ENCODE data around the gene FAM111B.
"Not testable (repeated sequence)": the region's sequence is repeated elsewhere in the genome, so short reads cannot be mapped to it uniquely, and the experiment has no call there.

Gene FAM111B

DNA sequence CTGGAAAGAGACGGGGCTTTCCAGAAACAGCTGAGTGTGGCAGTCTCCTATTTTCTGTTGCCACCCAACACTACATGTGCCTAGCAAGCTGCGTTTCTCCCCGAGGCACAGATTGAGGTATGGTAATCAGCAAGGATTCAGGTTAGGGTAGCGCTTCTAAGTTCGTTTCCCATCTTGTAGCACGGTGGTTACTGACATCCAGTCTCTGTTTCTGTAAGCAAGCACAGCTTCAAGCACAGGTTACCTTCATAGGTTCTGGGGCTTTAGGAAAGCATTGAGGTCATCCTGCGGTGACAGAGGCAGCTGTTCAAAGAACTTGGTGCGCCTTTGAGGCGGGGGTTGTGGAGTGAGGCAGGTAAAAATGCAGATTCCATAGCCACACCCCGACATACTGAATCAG lies 684 bp downstream of the FAM111B start:
- H3K79me2 ChIP-seq (ENCODE audit: control insufficient read depth, insufficient read depth, low read length, unreplicated experiment); H3K27me3 ChIP-seq (ENCODE audit: insufficient read depth, low read length); H3K4me1 ChIP-seq (ENCODE audit: control insufficient read depth, insufficient read depth, low read length, unreplicated experiment); H3K27ac ChIP-seq (ENCODE audit: low read depth, low read length): not testable (repeated sequence)
- Histone ChIP-seq H3K4me3 (ENCODE audit: low read depth, low read length) (peak overlapping the region; percentile 84), H3K36me3 (ENCODE audit: insufficient read depth, low read length) (peaks cover 17% of the 10 kb centered on the region), H2AFZ (ENCODE audit: low read length, unreplicated experiment) (peak overlapping the region; percentile 83)

DNA sequence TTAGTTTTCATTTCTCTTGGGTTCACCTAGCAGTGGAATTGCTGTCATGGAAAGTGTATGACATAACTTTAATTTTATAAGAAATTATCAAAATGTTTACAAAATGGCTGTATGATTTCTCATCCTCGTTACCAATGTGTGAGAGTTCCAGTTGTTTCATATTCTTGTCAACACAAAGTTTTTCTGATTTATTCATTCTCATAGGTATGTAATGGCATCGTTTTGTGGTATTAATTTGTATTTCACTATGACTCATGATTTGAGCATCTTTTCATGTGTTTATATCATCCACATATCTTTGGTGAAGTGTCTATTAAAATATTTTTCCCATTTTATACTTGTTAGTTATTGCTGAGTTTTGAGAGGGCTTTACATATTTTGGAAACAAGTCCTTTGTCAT lies 5.5 kb downstream of the FAM111B start:
- H2AFZ ChIP-seq (ENCODE audit: low read length, unreplicated experiment) = no peak overlapping the region
- no peaks in the 10 kb centered on the region for H3K79me2 ChIP-seq (ENCODE audit: control insufficient read depth, insufficient read depth, low read length, unreplicated experiment)
- peaks cover 38% of the 10 kb centered on the region for H3K36me3 ChIP-seq (ENCODE audit: insufficient read depth, low read length)
- H3K4me1 ChIP-seq (ENCODE audit: control insufficient read depth, insufficient read depth, low read length, unreplicated experiment) = peaks cover 9% of the 10 kb centered on the region
- no peak overlapping the region for H3K27ac ChIP-seq (ENCODE audit: low read depth, low read length)
- no peaks in the 10 kb centered on the region for H3K27me3 ChIP-seq (ENCODE audit: insufficient read depth, low read length)
- no peak overlapping the region for H3K4me3 ChIP-seq (ENCODE audit: low read depth, low read length)

DNA sequence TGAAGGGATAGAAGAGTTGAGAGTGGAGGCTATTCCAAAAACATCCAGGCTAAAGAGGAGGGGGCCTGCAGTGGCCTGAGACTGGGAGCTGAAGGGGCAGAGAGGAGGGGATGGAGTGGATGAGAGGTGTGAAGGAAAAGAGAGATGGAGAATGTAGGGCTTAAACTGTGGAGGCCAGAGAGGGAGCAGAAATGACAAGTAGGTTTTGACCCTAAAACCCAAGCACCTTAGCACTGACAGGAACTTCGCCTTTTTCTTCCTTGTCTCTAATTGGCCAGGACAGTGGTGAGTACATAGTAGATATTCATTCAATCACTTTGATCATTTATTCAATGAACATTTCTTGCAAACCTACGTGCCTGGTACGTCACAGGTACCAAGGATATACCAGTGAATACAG lies 7.3 kb downstream of the FAM111B start:
- Histone ChIP-seq H3K36me3 (ENCODE audit: insufficient read depth, low read length) (peaks cover 54% of the 10 kb centered on the region), H3K79me2 (ENCODE audit: control insufficient read depth, insufficient read depth, low read length, unreplicated experiment) (no peaks in the 10 kb centered on the region), H3K4me3 (ENCODE audit: low read depth, low read length) (no peak overlapping the region), H3K27ac (ENCODE audit: low read depth, low read length) (no peak overlapping the region), H3K27me3 (ENCODE audit: insufficient read depth, low read length) (no peaks in the 10 kb centered on the region), H2AFZ (ENCODE audit: low read length, unreplicated experiment) (no peak overlapping the region), H3K4me1 (ENCODE audit: control insufficient read depth, insufficient read depth, low read length, unreplicated experiment) (no peaks in the 10 kb centered on the region)

DNA sequence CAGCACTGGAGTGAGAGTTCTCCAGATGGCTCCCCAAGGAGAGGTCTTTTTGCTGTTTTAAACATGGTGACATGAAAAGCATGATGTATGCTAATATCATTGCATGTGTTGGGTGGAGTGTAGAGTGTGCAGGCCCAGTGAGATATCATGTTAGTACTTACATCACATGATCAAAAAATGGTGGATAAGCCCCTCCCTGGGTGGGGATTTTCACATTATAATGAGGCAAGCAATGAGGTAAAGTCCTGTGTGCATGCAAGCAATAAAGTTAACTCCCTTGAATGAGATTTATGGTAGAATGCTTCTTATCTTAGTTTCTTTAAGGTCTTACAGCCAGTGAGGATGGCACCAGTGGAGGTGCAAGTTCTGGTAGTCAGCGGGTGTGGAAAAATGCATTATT lies 8.5 kb downstream of the FAM111B start:
- Histone ChIP-seq H3K36me3 (ENCODE audit: insufficient read depth, low read length) (peaks cover 55% of the 10 kb centered on the region), H3K4me3 (ENCODE audit: low read depth, low read length) (no peak overlapping the region), H3K79me2 (ENCODE audit: control insufficient read depth, insufficient read depth, low read length, unreplicated experiment) (no peaks in the 10 kb centered on the region), H3K27me3 (ENCODE audit: insufficient read depth, low read length) (no peaks in the 10 kb centered on the region), H3K27ac (ENCODE audit: low read depth, low read length) (no peak overlapping the region), H3K4me1 (ENCODE audit: control insufficient read depth, insufficient read depth, low read length, unreplicated experiment) (no peaks in the 10 kb centered on the region), H2AFZ (ENCODE audit: low read length, unreplicated experiment) (no peak overlapping the region)

DNA sequence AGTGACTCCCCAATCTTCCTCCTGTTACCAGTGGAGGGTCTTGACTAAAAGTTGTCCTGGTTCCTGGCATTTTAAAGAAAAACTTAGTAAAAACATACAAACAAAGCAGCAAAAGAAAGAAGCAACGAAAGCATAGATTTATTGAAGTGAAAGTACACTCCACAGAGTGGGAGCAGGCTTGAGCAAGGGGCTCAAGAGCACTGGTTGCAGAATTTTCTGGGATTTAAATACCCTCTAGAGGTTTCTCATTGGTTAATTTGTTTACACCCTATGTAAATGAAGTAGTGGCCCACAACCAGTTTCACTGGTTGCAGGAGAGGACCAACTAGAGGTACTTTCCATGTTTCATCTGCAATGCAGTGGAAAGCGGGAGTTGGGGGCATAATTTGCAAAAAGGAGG lies 10.7 kb downstream of the FAM111B start:
- Histone ChIP-seq H3K79me2 (ENCODE audit: control insufficient read depth, insufficient read depth, low read length, unreplicated experiment) (no peaks in the 10 kb centered on the region), H2AFZ (ENCODE audit: low read length, unreplicated experiment) (no peak overlapping the region), H3K27ac (ENCODE audit: low read depth, low read length) (no peak overlapping the region), H3K36me3 (ENCODE audit: insufficient read depth, low read length) (peaks cover 50% of the 10 kb centered on the region), H3K4me1 (ENCODE audit: control insufficient read depth, insufficient read depth, low read length, unreplicated experiment) (no peaks in the 10 kb centered on the region), H3K4me3 (ENCODE audit: low read depth, low read length) (no peak overlapping the region), H3K27me3 (ENCODE audit: insufficient read depth, low read length) (no peaks in the 10 kb centered on the region)

DNA sequence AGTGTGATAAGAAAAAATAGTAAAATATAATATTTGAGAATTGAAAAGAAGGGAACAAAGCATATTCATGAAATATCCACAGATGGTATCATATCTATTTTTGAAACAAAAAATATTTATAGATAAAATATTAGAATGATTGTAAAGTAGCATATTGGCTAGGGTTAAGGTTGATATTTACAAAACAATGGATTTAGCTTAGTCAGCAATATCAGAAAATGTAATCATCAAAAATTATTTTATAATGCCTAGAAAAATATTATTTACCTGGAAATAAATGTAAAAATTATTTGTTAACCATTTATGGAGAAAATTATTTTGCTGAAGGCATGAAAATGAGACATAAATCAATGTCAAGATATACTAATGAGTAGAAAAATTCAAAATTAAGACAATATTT lies 12.8 kb downstream of the FAM111B start:
- Histone ChIP-seq H3K36me3 (ENCODE audit: insufficient read depth, low read length) (peaks cover 55% of the 10 kb centered on the region), H3K79me2 (ENCODE audit: control insufficient read depth, insufficient read depth, low read length, unreplicated experiment) (no peaks in the 10 kb centered on the region), H3K27me3 (ENCODE audit: insufficient read depth, low read length) (no peaks in the 10 kb centered on the region), H3K4me3 (ENCODE audit: low read depth, low read length) (no peak overlapping the region), H3K27ac (ENCODE audit: low read depth, low read length) (no peak overlapping the region), H2AFZ (ENCODE audit: low read length, unreplicated experiment) (no peak overlapping the region), H3K4me1 (ENCODE audit: control insufficient read depth, insufficient read depth, low read length, unreplicated experiment) (no peaks in the 10 kb centered on the region)

DNA sequence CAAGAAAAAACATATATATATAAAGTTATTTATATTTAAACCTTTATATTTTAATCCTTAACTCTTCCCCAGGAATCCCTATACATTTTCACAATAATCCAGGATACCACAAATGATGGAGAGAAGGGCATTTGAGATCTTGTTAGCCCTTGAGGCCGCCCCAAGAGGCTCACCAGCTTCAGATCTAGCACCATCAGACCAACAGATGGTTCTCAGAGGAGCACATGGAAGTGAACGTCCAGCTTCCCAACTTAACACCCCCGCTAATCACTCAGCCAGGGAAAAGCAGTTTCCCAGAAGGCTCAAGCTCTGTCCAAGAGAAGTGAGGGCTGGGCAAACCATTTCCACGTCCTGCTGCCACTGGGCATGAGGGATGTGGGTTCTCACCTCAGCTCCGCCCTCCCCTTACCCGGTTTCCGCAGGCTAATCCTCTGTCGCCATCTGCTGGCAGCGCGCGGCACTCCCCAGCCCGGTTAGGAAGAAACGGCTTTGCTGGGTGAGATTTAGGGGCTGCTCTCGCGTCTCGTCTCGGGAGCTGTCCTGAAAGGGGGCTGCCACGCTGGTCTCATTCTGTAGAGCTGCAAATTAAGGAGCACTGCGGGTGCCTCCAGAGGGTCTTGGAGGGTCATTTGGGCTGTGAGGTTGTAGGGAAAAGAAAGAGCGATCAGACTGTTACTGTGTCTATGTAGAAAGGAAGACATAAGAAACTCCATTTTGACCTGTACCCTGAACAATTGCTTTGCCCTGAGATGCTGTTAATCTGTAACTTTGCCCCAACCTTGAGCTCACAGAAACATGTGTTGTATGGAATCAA lies 28.8 kb downstream of the FAM111B start:
- Histone ChIP-seq H3K27me3 (ENCODE audit: insufficient read depth, low read length) (no peaks in the 10 kb centered on the region), H3K4me1 (ENCODE audit: control insufficient read depth, insufficient read depth, low read length, unreplicated experiment) (no peaks in the 10 kb centered on the region), H3K79me2 (ENCODE audit: control insufficient read depth, insufficient read depth, low read length, unreplicated experiment) (no peaks in the 10 kb centered on the region), H3K27ac (ENCODE audit: low read depth, low read length) (no peak overlapping the region), H3K4me3 (ENCODE audit: low read depth, low read length) (no peak overlapping the region), H2AFZ (ENCODE audit: low read length, unreplicated experiment) (peak overlapping the region; percentile 62), H3K36me3 (ENCODE audit: insufficient read depth, low read length) (peaks cover 24% of the 10 kb centered on the region)

DNA sequence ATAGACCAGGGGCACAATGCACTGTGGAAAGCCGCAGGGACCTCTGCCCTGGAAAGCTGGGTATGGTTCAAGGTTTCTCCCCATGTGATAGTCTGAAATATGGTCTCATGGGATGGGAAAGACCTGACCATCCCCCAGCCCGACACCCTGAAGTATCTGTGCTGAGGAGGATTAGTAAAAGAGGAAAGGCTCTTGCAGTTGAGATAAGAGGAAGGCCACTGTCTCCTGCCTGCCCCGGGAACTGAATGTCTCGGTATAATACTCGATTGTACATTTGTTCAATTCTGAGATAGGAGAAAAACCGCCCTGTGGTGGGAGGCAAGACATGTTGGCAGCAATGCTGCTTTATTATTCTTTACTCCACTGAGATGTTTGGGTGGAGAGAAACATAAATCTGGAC lies 29.5 kb downstream of the FAM111B start:
- not testable (repeated sequence) for H3K79me2 ChIP-seq (ENCODE audit: control insufficient read depth, insufficient read depth, low read length, unreplicated experiment); H3K27ac ChIP-seq (ENCODE audit: low read depth, low read length); H3K4me3 ChIP-seq (ENCODE audit: low read depth, low read length); H3K27me3 ChIP-seq (ENCODE audit: insufficient read depth, low read length); H2AFZ ChIP-seq (ENCODE audit: low read length, unreplicated experiment); H3K4me1 ChIP-seq (ENCODE audit: control insufficient read depth, insufficient read depth, low read length, unreplicated experiment)
- peaks cover 24% of the 10 kb centered on the region for H3K36me3 ChIP-seq (ENCODE audit: insufficient read depth, low read length)

DNA sequence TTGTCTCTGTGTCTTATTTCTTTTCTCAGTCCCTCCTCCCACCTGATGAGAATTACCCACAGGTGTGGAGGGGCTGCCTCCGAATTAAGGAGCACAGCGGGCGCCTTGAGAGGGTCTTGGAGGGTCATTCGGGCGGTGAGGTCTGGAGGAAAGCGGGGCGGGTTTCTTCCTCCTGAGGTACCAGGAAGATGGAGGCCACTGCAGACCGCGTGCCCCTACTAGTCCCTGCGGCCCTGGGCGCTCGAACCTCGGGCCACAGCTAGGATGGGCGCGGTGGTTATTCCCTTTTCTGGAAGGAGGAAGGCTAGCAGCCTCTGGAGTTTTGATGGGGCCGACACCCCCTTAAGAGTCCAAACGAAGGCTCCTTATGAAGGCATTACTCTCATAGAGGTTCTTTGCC lies 30.2 kb downstream of the FAM111B start:
- peaks cover 20% of the 10 kb centered on the region for H3K36me3 ChIP-seq (ENCODE audit: insufficient read depth, low read length)
- H2AFZ ChIP-seq (ENCODE audit: low read length, unreplicated experiment) = no peak overlapping the region
- no peaks in the 10 kb centered on the region for H3K27me3 ChIP-seq (ENCODE audit: insufficient read depth, low read length)
- no peak overlapping the region for H3K27ac ChIP-seq (ENCODE audit: low read depth, low read length)
- H3K4me1 ChIP-seq (ENCODE audit: control insufficient read depth, insufficient read depth, low read length, unreplicated experiment) = peaks cover 7% of the 10 kb centered on the region
- no peak overlapping the region for H3K4me3 ChIP-seq (ENCODE audit: low read depth, low read length)
- peaks cover 5% of the 10 kb centered on the region for H3K79me2 ChIP-seq (ENCODE audit: control insufficient read depth, insufficient read depth, low read length, unreplicated experiment)

DNA sequence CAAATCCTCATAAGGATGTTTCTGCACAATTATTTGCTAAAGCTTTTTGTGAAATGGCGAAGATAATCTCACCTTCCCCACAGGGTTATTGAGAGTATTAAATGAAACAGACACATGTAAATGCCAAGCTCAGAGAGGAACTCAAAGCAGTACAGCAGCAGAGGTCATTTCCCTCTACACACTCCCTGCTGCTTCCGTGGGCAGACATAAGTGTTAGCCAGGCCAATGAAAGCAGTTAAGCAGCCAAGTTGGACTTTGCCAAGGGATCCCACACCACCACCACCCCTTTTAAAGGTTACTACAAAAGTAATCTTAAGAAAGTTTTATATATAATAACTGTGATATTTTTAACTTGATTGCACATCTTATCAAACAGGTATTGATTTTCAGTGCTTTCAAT lies 31.6 kb downstream of the FAM111B start:
- Histone ChIP-seq H2AFZ (ENCODE audit: low read length, unreplicated experiment) (no peak overlapping the region), H3K27me3 (ENCODE audit: insufficient read depth, low read length) (no peaks in the 10 kb centered on the region), H3K4me3 (ENCODE audit: low read depth, low read length) (no peak overlapping the region), H3K4me1 (ENCODE audit: control insufficient read depth, insufficient read depth, low read length, unreplicated experiment) (peaks cover 7% of the 10 kb centered on the region), H3K79me2 (ENCODE audit: control insufficient read depth, insufficient read depth, low read length, unreplicated experiment) (peaks cover 11% of the 10 kb centered on the region), H3K36me3 (ENCODE audit: insufficient read depth, low read length) (peaks cover 8% of the 10 kb centered on the region; the same call in 1 of the 2 replicates), H3K27ac (ENCODE audit: low read depth, low read length) (no peak overlapping the region)

DNA sequence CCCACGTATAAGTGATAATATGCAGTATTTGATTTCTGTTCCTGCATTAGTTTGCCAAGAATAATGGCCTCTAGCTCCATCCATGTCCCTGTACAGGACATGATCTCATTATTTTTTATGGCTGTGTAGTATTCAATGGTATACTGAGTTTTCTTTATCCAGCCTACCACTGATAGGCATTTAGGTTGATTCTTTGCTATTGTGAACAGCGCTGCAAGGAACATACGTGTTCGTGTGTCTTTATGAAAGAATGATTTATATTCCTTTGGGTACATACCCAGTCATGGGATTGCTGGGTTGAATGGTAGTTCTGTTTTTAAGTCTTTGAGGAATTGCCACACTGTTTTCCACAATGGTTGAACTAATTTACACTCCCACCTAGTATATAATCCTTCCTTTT lies 34.2 kb downstream of the FAM111B start:
- Histone ChIP-seq H3K36me3 (ENCODE audit: insufficient read depth, low read length) (peaks cover under 1% of the 10 kb centered on the region; the same call in 1 of the 2 replicates), H3K27ac (ENCODE audit: low read depth, low read length) (peak overlapping the region; percentile 88), H3K79me2 (ENCODE audit: control insufficient read depth, insufficient read depth, low read length, unreplicated experiment) (peaks cover 29% of the 10 kb centered on the region), H3K27me3 (ENCODE audit: insufficient read depth, low read length) (no peaks in the 10 kb centered on the region), H3K4me1 (ENCODE audit: control insufficient read depth, insufficient read depth, low read length, unreplicated experiment) (peaks cover 16% of the 10 kb centered on the region), H3K4me3 (ENCODE audit: low read depth, low read length) (peak overlapping the region; percentile 95), H2AFZ (ENCODE audit: low read length, unreplicated experiment) (no peak overlapping the region)
